ENCODE data around the gene FXYD3.

Gene FXYD3

DNA sequence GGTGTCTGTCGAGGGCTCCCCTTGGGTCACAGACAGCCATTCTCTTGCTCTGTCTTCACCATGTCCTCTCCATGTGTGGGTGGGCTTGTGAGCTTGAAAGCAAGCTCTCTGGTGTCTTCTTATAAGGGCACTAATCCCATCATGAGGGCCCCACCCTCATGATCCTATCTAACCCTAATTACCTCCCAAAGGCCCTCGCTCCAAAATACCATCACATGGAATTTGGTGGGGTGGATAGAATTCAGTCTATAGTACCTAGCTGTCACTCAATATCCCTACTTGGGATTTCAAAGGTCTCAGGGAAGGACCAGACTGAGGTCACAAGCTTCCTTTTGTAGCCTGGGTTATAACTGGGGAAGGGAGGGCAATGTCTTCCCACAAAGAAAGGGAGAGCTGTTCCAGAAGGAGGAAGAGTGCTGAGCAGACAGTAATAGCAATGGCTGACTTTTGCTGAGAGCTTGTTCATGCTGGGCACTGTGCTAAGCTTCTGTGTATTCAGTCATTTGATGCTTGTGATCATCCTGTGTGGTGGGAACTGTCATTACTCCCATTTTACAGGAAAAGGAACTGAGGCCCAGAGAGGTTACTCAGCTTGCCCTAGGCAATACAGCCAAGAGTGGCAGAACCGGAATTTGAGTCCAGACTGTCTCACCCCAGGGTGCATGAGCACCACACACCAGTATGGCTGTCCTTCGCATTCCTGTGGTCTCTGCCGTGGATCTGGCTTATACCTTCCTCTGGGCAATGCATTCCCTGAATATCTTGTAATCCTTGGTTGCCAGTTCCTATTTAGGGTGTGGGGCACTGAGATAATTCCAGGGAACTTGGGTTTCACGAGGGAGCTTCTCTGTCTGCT, 47.1 kb downstream of the FXYD3 start:
- no peak overlapping the region for H3K27ac ChIP-seq (replicated peaks)
- no peak overlapping the region for H3K4me3 ChIP-seq (replicated peaks; ENCODE audit: insufficient read depth, low read length)
- H3K27me3 ChIP-seq (ENCODE audit: insufficient read depth, poor library complexity, severe bottlenecking), result no peaks in the 10 kb centered on the region
- TF ChIP-seq GABPA (IDR thresholded peaks at IDR 0.05; ENCODE audit: low read depth) (no peak), SPI1 (IDR thresholded peaks at IDR 0.05; ENCODE audit: borderline replicate concordance, low read depth) (no peak)
- DNase-seq (ENCODE audit: low read depth in 1 of 2, low spot score in 1 of 2), result no peak

DNA sequence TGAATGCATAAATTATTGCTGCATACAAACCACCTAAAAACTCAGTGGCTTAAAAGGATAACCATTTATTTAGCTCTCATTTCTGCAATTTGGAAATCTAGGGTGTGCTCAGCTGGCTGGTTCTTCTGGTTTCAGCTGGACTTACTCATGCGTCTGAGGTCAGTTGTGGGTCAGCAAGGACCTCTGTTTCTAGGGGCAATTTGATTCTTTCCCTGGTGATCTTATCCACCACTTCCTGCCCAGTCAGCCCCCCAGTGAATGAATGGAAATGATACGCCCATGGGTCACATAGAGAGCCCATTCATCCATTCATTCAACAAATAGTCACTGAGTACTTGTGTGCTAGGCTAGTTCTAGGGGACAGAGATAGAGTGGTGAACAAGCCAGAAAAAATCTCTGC, 48.8 kb downstream of the FXYD3 start:
- no peak for TF ChIP-seq GABPA (IDR thresholded peaks at IDR 0.05; ENCODE audit: low read depth)
- TF ChIP-seq, protein P1, sequence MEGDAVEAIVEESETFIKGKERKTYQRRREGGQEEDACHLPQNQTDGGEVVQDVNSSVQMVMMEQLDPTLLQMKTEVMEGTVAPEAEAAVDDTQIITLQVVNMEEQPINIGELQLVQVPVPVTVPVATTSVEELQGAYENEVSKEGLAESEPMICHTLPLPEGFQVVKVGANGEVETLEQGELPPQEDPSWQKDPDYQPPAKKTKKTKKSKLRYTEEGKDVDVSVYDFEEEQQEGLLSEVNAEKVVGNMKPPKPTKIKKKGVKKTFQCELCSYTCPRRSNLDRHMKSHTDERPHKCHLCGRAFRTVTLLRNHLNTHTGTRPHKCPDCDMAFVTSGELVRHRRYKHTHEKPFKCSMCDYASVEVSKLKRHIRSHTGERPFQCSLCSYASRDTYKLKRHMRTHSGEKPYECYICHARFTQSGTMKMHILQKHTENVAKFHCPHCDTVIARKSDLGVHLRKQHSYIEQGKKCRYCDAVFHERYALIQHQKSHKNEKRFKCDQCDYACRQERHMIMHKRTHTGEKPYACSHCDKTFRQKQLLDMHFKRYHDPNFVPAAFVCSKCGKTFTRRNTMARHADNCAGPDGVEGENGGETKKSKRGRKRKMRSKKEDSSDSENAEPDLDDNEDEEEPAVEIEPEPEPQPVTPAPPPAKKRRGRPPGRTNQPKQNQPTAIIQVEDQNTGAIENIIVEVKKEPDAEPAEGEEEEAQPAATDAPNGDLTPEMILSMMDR (IDR thresholded peaks at IDR 0.05; ENCODE audit: insufficient read depth, low read length), result no peak
- TF ChIP-seq SPI1 (IDR thresholded peaks at IDR 0.05; ENCODE audit: borderline replicate concordance, low read depth), result no peak
- TF ChIP-seq, protein P2, sequence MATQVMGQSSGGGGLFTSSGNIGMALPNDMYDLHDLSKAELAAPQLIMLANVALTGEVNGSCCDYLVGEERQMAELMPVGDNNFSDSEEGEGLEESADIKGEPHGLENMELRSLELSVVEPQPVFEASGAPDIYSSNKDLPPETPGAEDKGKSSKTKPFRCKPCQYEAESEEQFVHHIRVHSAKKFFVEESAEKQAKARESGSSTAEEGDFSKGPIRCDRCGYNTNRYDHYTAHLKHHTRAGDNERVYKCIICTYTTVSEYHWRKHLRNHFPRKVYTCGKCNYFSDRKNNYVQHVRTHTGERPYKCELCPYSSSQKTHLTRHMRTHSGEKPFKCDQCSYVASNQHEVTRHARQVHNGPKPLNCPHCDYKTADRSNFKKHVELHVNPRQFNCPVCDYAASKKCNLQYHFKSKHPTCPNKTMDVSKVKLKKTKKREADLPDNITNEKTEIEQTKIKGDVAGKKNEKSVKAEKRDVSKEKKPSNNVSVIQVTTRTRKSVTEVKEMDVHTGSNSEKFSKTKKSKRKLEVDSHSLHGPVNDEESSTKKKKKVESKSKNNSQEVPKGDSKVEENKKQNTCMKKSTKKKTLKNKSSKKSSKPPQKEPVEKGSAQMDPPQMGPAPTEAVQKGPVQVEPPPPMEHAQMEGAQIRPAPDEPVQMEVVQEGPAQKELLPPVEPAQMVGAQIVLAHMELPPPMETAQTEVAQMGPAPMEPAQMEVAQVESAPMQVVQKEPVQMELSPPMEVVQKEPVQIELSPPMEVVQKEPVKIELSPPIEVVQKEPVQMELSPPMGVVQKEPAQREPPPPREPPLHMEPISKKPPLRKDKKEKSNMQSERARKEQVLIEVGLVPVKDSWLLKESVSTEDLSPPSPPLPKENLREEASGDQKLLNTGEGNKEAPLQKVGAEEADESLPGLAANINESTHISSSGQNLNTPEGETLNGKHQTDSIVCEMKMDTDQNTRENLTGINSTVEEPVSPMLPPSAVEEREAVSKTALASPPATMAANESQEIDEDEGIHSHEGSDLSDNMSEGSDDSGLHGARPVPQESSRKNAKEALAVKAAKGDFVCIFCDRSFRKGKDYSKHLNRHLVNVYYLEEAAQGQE (IDR thresholded peaks at IDR 0.05; ENCODE audit: insufficient replicate concordance, low read depth), result no peak
- TF ChIP-seq POLR2AphosphoS5 (IDR thresholded peaks at IDR 0.05; ENCODE audit: low read depth), result no peak
- Histone ChIP-seq H3K27me3 (ENCODE audit: insufficient read depth, poor library complexity, severe bottlenecking) (no peaks in the 10 kb centered on the region), H3K4me3 (replicated peaks; ENCODE audit: insufficient read depth, low read length) (no peak overlapping the region), H3K27ac (replicated peaks) (no peak overlapping the region)
- DNase-seq (ENCODE audit: low read depth in 1 of 2, low spot score in 1 of 2), result no peak

DNA sequence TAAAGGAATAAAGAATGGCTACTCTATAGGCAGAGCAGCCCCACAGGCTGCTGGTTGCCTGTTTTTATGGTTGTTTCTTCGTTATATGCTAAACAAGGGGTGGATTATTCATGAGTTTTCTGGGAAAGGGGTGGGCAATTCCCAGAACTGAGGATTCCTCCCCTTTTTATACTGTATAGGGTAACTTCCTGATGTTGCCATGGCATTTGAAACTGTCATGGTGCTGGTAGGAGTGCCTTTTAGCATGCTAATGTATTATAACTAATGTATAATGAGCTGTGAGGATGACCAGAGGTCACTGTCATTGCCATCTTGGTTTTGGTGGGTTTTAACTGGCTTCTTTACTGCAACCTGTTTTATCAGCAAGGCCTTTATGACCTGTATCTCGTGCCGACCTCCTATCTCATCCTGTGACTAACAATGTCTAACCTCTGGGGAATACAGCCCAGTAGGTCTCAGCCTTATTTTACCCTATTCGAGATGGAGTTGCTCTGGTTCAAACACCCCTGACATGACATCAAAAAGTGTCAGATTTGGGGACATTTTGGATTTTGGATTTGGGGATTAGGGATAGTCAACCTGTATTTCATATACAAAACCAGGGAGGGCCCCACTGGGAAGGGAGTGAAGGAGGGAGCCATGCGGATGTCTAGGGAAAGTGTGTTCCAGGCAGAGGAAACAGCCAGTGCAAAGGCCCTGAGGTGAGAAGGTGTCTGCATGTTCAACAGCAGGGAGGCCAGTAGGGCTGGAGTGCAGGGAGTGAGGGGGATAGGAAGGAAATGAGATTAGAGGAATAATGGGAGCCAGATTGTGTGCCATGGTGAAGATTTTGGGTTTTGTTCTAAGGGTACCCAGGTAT, 49.8 kb downstream of the FXYD3 start:
- no peak overlapping the region for H3K4me3 ChIP-seq (replicated peaks; ENCODE audit: insufficient read depth, low read length)
- no peak for DNase-seq (ENCODE audit: low read depth in 1 of 2, low spot score in 1 of 2)

More for the DNA sequence above, 49.8 kb downstream of the FXYD3 start:
- H3K27me3 ChIP-seq (ENCODE audit: insufficient read depth, poor library complexity, severe bottlenecking), result no peaks in the 10 kb centered on the region
- TF ChIP-seq POLR2AphosphoS5 (IDR thresholded peaks at IDR 0.05; ENCODE audit: low read depth) (no peak), GABPA (IDR thresholded peaks at IDR 0.05; ENCODE audit: low read depth) (no peak), SPI1 (IDR thresholded peaks at IDR 0.05; ENCODE audit: borderline replicate concordance, low read depth) (no peak)
- TF ChIP-seq, protein P1 (IDR thresholded peaks at IDR 0.05; ENCODE audit: insufficient read depth, low read length), result no peak
- TF ChIP-seq, protein P2 (IDR thresholded peaks at IDR 0.05; ENCODE audit: insufficient replicate concordance, low read depth), result no peak
- no peak overlapping the region for H3K27ac ChIP-seq (replicated peaks)

Data from HL-60 (cell line).